Stimulated activated CD8-positive, alpha-beta memory T cell treated with anti-CD3 and anti-CD28 coated beads, Interleukin-12 subunit alpha, Interleukin-12 subunit beta, amount 100 ng/mL, for 24 hours (primary cell): ENCODE data around the gene EPHX1.

ENCODE experiments used
- DNase-seq: peaks from one replicate; pipeline ENCODE4 v3.0.0-alpha.2; 2020; ENCODE audit errors: extremely low read depth

Gene EPHX1

DNA sequence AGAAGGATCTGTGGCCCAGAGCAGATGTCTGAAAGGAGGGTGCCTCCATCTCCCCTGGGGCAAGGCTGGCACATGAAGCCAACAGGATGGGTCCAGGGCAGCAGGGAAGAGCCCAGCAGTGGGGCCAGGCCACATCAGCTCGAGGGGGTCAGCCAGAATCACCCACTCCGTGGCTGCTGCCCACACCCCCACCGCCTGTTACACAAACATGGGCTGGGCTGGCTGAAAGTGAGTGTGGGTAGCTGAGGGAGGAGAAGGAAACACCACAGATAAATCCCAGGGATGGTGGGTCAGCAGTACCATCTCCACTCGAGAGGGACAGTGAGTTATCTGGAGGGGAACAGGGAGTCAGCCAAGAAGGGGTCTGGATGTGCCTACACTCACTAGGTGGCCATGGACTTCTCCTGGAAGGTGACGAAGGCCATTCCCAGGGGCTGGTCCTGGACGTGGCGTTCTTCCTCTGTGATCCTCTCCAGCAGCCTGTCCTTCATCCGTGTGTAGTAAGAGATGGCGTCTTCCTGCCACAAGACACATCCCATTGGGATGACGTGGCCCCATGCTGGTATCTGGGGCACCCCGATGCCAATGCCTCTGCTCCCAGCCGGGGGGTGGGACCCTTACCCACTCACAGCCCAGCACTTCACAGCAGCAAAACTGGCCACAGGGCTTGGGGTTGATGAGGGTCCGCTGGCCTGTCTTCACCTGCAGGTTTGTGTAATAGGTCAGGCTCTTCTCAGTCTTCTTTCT lies 52.1 kb downstream of the EPHX1 start:
- no peak for DNase-seq

DNA sequence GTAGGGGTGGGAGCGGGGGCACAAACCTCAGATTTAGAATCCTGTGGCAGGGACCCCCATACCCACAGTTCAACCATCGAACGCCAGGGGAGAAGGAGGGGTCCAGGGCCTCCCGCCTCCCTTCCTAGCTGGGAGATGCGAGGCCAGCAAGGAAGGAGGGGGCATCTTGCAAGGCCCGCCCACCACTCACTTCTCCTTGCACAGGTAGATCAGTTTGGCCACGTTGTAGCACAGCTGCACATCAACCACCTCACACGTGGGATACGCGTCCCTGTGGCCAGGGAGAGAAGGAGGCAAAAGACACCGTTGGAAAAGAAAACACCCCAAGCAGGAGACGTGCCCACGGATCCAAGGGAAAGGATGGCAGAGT lies 52.6 kb downstream of the EPHX1 start:
- no peak for DNase-seq

DNA sequence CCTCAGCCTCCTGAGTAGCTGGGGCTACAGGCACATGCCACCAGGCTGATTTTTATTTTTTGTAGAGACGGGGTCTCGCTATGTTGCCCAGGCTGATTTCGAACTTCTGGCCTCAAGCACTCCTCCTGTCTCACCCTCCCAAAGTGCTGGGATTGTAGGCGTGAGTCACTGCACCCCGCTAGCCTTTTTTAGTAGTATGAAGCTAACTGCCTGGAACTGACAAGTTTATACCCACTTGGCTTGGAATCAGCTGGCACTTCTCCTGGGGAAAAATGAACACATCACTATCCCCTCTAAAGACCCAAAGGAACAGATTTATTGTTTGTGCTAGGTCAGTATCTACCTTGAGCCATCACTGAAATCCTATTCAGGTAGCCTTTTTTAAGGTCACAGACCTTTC lies 53.2 kb downstream of the EPHX1 start:
- DNase-seq = no peak

DNA sequence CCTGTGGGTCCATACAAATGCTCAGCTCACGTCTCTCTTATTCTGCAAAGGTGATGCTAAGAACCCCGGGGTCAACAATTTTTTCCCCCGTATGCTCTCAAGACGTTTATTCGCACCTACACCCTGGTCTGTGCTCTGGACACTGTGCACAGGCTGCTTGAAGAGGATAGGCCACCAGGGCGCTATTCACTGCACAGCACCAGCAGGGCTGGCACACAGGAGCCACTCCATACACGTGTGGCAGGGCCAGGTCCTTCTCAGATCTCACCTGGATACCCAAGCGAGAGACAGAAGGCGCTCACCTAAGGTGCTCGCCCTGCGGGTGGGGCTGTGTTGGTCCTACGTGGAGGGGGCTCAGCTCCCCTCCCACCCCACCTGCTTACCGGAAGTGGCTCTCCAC lies 55.6 kb downstream of the EPHX1 start:
- no peak for DNase-seq

DNA sequence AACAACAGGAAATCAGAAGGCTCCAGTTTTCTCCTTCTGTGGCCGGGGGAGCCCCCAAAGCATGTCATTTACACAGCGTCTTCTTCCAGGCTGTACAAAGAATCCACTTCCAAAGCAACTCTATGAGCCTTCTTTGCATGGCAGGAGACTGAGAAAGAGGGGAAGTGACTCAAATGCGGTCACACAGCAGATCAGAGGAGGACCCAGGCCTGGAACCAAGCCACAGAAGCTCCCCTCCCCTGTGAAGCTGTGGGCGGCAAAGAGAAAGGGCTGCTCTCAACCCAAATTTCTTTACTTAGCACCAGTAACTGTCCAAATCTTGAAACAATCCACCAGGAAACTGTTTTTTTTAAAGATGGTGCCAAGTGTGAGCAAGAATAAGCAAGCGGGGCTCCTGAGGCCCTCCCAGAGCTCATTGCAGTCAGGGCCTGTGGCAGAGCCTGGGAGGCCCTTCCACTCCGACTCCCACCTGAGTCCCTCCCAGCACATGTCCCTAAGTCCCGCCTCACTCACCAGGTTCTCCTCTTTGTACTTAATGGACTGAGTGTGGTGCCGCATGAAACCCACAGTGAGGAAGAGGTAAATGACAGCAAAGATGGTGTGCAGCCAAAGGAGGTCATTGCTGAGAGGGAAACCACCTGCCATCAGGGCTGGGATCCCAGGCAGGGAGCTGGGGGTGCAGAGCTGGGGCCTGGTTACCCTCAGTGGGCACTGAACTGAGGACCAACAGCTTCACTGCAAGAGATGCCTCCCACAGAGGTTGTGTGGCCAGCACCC lies 56.3 kb downstream of the EPHX1 start:
- peak; percentile 54 for DNase-seq

DNA sequence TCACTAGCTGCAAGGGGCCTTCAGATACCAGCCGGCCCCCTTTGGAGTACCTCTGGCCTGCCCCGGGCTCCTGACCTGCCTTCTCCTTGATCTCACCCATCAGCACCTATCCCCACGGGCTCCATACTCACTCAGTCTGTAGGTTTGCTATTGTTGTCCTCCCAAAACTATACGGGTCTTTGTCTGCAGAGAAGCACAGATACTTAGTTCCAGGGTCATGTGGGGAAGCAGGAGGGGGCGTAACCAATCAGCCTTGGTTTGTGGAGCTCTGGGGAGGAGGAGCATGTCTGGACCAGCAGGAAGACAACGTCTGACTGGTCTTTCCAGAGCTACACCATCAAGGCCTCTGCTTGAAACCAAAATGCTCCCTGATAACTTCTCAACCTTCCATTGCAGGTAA lies 57.1 kb downstream of the EPHX1 start:
- no peak for DNase-seq

DNA sequence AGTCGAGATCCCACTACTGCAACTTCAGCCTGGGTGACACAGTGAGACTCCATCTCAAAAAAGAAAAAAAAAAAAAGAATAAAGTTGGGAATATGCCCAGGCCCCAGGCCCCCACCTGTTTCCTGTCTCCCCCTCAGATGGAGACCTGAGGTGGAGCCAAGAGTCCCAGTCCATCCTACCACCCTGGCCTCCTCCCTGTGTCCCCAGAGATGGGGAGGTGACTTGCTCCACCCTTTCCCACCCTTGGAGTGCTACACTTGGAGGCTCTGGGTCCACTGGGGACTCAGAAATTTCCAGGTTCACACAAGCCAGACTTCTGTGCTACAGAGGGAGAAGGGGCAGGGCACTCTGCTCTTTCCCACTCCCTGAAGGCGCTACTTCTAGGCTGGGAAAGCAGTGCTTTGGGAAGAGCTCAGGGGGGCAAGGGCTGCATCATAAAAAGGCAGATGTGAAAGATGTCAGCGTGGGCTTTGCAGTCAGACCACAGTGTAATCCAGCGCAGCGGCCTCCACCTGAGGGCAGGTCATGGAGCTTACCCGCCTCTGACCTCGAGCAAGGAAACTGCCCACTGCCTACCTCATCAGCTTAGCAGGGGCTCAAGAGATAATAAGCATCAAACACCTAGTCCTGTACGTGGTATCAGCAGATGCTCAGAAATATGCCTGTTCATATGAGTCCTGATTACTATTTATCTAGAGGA lies 58.9 kb downstream of the EPHX1 start:
- no peak for DNase-seq

DNA sequence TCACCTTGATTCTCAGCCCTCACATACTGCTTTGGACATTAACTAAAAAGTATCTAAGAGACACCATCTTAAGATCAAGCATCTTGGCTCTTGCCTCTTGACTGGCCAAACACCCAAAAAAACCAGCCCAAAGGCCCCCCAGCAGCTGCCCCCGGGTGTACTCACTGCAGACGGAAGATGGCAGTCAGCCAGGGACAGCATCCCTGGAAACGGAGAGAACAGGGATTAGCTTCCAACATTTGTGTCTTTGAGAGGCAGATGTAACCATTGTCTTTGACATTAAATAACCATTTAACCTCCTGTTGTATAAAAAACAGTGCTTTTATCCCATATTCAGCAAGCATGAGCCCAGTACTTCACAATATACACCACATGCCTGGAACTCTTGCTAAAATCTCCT lies 61.0 kb downstream of the EPHX1 start:
- DNase-seq = no peak

DNA sequence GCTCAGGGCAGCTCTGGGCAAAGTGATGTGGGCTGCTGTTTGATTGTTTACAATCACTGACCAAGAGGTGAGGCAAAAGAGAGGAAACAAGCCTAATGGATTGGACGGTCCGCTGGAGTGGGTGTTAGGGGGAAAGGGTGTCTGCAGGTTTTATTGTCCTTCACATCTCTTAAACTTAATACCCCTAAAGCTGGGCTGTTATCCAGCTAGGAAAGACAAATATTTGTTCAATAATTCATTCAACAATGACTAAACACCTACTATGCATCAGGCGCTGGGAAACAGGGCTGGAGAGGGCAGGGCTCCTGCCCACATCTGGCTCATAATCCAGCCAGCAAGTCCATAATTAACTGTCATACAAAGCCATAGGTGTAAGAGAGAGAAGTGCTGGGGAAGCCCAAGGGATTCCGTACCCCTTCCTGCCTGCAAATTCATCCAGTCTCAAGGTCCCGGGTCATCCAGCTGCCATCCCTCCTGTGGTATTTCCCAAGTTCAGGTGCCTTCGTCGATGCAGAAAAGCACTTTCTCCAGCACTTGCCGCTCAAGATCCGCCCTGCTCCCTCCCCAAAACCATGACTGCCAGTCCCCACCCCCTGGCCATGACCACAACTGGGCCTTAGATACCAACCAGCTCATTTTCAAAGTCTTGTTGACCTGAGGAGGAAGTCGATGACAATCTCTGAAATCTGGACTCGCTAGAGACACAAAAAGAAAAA lies 61.6 kb downstream of the EPHX1 start:
- DNase-seq = no peak

DNA sequence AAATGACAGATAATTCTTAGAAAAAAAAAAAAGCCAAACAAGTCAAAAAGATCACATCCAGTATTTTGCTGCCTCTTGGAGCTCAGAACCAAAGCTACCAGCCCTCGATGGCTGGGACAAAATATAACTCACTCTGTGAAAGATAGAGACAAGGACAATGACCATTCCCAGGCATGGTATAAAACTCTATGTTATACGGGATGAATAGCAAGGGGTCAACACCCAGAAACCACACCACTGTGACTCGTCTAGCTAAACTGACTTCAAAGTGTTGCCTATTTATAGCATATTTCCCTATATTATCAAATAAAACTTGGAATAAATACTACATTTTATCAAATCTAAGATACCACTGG lies 62.1 kb downstream of the EPHX1 start:
- no peak for DNase-seq

DNA sequence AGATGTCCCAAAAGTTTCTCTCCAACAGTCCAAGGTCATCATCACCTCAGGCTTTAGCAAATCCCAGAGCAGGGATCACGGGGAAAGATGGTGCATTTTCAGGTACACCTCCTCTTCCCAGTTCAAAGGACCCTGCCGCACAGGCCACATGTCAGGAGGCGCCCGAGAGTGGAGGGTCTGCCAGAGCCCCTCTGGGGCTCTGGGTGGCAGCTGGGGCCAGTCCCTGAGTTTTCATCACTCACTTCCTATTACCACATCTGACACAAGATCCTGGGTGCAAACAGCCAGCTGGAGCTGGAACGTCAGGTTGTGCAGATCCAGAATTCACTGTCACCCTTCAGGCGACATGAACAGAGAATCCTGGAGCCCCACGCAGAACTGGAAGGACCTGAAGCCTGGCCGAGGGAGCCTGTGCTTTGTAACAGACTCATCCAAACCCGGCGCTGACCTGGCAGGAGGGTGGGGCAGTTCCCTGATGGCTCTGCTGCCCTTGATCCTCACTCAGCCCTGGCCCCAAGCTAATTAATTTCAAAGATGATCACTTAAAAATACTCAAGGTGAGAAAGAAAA lies 63.4 kb downstream of the EPHX1 start:
- DNase-seq = no peak

DNA sequence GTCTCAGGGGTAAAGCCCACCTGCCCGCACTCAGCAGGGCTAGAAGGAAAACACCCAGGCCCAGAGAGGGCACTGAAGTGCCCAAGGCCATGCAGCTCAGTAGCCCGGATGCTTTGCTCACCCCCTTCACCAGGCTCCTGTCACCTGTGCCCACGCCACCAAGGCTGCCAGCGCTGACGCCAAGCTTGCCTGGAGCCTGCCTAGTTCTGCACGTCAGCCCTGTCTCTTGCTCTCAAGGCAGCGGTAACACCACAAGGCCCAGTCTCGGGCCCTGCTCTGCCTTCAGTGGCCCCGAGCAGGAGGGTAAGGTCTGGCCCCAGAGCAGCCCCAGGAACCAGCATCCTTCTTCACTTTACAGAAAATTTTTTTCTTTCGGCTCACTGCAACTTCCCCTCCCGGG lies 64.5 kb downstream of the EPHX1 start:
- DNase-seq = no peak

DNA sequence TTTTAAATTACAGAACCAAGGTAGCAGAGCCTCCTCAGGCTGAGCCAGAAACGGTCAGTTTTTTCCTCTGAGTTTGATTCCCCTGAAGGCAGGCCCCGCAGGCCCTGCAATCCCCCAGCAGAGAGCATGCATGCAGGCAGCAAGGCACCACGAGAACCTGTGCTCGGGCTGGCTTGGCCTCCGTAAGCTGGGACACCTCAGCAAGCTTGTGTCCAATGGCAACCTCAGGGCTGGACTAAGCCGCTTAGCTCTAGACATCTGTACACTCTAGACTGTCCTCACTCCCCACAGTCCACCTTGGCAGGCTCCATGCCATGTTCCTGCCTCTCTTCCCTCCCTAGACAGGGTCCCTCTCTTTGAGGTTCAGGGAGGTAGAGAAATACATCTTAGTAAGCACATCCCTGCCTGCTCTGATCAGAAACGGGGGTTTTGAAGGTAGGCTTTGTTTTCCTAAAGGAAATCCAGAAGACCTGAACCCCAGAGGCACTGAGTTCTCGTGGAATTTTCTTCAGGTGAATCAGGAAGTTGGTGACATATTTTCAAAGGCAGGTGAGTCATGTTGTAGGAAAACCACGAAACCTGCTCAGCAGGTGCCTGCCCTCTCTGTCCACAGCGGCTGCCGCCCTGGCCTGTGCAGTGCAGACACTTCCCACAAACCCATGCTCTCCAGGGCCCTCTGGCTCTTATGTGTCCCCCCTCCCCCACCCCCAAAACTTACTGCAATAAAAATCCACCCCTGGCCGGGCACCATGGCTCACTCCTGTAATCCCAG lies 65.3 kb downstream of the EPHX1 start:
- no peak for DNase-seq

DNA sequence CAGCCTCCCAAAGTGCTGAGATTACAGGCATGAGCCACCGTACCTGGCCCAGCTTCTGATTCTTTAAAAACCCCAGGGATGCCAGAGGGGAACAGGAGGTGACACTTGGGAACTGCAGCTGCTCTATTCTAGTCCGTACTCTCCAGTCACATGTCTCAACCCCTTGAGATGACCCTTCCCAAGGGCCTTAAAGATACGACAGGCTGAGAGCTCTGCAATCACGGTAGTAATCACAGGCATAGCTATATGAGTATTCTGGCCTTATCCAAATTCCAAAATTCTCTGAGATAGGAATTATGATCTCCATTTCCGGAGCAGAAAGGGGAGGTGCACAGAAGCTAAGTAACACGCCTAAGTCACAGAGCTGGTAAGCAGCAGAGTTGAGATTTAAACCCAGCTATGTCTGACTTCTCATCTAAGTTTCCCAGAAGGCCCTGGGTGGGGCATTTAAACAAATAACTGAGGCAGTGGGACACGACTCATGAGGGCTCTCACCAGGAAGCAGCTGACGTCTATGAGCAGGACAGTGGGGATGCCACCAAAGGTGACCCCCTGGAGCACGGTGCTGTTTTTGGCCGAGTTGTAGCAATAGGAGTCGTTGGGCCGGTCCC lies 67.1 kb downstream of the EPHX1 start:
- DNase-seq = no peak

DNA sequence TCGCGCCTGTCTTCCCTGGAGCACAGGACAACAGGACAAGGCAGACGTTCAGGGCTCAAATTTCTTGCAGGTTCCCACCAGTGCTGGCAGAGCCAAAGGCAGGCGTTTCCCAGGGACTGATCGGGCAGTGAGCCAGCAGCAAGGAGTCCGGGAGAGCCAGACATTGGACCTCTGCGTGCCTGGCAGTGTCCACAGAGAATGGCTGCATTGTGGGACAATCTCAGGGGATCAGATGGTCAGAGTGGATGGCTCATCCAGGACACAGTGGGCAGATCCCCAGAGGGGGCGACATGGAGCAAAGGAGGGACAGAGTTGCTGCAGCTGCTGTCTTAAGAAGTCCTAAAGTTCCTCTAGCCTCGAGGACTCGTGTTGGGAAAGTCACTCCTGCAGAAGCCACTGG lies 67.7 kb downstream of the EPHX1 start:
- no peak for DNase-seq

DNA sequence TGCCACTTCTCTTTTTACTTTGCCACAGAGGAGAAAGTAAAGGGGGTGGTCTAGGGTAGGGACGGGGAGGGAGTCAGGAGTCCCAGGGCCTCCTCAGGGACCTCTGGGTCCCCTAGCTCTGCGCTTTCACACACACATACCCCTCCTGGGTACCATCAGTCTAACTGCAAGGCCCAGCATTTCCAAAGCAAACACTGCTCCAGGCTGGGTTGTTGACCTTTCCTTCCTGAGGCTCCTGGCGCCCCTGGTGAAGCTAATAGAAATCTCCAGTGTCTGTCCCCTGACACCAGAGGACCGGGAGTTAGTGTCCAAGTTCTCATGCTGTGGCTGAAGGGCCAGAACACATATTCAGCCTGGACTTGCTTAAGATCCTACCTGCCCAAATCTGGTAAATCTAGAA lies 68.4 kb downstream of the EPHX1 start:
- DNase-seq = no peak

DNA sequence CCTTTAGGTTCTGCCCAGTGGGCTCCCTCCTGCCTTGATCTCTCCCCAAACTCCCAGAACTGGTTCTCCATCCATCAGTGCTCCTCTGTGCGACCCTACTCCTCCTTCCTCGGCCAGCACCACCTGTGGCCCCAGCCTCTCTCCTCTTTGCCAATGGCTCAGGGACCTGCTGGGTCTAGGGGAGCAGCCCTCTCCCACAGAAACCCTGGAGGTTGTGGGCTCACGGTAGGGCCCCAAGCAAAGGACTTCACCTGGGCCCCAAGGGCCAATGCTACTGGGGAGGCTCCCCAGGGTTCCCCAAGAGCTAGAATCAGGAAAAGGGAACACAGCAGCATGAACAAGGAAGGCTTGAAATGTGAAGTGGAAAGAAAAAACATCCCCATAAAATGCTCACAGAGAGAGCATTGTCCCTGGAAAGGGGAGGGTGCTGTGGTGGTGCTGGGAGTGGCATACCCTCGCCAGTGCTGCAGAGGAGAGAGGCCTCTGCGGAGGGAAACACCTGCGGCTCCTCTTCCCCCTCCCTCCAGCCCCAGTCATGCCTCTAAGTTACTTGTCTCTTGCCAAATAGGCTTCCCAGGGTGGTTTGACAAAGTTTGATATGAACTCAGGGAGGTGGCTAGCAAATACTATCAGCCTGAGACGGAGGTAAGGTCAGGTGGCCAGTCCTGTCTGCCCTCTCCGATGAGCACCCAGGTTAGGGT lies 69.7 kb downstream of the EPHX1 start:
- no peak for DNase-seq

DNA sequence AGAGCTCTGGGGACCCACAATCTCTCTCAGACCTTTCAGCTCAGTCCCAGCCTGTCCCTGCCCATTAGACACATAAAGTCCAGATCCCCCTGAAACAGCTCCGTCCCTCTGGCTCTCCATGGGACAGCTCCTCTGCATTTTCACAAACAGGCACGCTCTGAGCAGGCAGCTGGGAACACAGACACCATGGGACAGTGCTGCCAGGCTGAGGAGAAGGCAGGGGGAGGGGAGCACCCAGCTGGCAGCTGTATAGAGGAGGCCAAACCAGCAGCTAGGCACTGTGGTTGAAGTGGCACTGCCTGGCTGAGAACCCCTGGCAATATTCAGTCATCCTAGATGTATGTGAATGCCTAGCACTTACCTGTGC lies 70.3 kb downstream of the EPHX1 start:
- no peak for DNase-seq

DNA sequence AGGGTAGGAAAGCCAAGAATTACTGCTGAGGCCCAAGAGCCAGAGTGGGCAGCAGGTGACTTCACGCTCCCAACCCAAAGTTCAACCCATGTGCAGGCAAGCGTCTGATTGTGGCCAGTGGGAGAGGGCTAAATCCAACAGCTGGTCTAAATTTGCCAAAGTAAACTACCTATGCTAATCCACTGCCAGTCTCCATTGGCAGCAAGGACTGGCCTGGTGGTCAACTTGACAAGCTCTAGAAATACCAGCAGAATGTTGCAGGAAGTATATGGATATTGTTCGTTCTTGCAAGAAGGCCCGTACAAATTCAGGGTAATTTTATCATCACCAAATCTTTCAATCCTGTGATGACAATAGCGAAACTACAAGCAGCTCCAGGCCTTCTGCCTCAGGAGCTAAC lies 70.7 kb downstream of the EPHX1 start:
- no peak for DNase-seq
